Measurements from ENCODE around the gene ZBTB20.

DNA sequence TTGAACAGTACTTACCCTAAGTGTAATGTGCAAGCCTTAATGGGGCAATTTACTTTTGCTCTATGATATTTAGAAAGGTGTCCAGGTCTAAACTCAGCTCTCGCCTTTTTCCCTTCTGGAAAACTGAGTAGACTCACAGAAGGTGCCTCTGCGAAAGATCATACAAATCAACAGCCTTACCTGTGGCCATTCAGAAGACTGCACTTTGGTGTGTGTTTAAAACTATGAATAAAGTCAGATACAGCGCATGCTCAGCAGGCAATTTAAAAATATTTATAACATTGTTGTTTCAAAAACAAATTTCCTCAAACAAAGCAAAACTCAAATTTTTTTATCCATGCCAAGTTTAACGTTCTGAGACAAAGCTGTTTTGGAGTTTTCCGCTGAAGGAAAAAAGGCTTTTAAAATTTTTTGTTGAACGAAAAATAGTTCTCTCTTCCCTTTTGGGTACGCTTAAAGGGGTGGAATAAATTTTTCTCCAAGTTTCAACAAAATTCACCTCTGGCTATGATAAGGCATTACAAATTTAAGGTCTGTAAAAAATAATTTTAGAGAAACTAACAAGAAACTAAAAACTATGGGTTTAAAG is 697.0 kb downstream of the ZBTB20 start:
- TF ChIP-seq TAF1 (IDR thresholded peaks at IDR 0.05; ENCODE audit: low read depth), result no peak
- TF ChIP-seq, protein P1, sequence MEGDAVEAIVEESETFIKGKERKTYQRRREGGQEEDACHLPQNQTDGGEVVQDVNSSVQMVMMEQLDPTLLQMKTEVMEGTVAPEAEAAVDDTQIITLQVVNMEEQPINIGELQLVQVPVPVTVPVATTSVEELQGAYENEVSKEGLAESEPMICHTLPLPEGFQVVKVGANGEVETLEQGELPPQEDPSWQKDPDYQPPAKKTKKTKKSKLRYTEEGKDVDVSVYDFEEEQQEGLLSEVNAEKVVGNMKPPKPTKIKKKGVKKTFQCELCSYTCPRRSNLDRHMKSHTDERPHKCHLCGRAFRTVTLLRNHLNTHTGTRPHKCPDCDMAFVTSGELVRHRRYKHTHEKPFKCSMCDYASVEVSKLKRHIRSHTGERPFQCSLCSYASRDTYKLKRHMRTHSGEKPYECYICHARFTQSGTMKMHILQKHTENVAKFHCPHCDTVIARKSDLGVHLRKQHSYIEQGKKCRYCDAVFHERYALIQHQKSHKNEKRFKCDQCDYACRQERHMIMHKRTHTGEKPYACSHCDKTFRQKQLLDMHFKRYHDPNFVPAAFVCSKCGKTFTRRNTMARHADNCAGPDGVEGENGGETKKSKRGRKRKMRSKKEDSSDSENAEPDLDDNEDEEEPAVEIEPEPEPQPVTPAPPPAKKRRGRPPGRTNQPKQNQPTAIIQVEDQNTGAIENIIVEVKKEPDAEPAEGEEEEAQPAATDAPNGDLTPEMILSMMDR (IDR thresholded peaks at IDR 0.05; ENCODE audit: poor library complexity, severe bottlenecking), result no peak

Data from neural cell (in vitro differentiated cells).